HepG2 (cell line): ENCODE data around the gene RMDN2. TPM values are rescaled to one million over a fixed set of nuclear protein-coding genes. Genes with fewer than 3 reads are reported as not detected.

Experiments
- AHDC1 ChIP-seq: sonication (generic); formaldehyde crosslinking; IDR thresholded peaks from 2 replicates; pipeline ENCODE4 v1.5.1; 2020; ENCODE audit warnings: mild to moderate bottlenecking, missing genetic modification reagents, borderline replicate concordance
- BCL6 ChIP-seq: IDR thresholded peaks from 2 replicates; pipeline ENCODE4 v1.6.1; 2016; ENCODE audit warnings: missing genetic modification reagents, missing compliant biosample characterization
- CBFB ChIP-seq: sonication (generic); formaldehyde crosslinking; IDR thresholded peaks from 2 replicates; pipeline ENCODE4 v1.4.0; 2020; ENCODE audit warnings: missing genetic modification reagents
- ESRRA ChIP-seq: sonication (generic); formaldehyde crosslinking; IDR thresholded peaks from 2 replicates; pipeline ENCODE4 v1.5.1; 2020; ENCODE audit warnings: mild to moderate bottlenecking, low read depth, missing genetic modification reagents
- EZH2 ChIP-seq: conservative IDR thresholded peaks from 2 replicates; pipeline ENCODE4 v1.6.1; 2012; ENCODE audit warnings: mild to moderate bottlenecking, low read depth, low read length, moderate library complexity
- FOXP1 ChIP-seq, 2 experiments: fragments of 450-650 bp in 1 of 2; IDR thresholded peaks; 2 replicates each; pipeline ENCODE4 v1.6.1; 2017 to 2018; ENCODE audit warnings: antibody characterized with exemption in 1 of 2
- HBP1 ChIP-seq: IDR thresholded peaks from 2 replicates; pipeline ENCODE4 v1.6.1; 2016; ENCODE audit warnings: low read depth, control low read depth
- HDAC1 ChIP-seq: sonication (generic); formaldehyde crosslinking; IDR thresholded peaks from 2 replicates; pipeline ENCODE4 v1.5.1; 2020; ENCODE audit warnings: mild to moderate bottlenecking, missing genetic modification reagents
- HHEX ChIP-seq: IDR thresholded peaks from 2 replicates; pipeline ENCODE4 v1.6.1; 2016; ENCODE audit warnings: control low read depth
- MXD3 ChIP-seq: IDR thresholded peaks from 2 replicates; pipeline ENCODE4 v1.6.1; 2016; ENCODE audit warnings: mild to moderate bottlenecking, missing biosample characterization, missing genetic modification reagents
- RFX3 ChIP-seq: IDR thresholded peaks from 2 replicates; pipeline ENCODE4 v1.6.1; 2016; ENCODE audit warnings: missing biosample characterization, missing genetic modification reagents
- SNAI1 ChIP-seq: sonication (generic); formaldehyde crosslinking; IDR thresholded peaks from 2 replicates; pipeline ENCODE4 v1.5.0; 2020; ENCODE audit warnings: mild to moderate bottlenecking, missing genetic modification reagents, borderline replicate concordance
- SP5 ChIP-seq: IDR thresholded peaks from 2 replicates; pipeline ENCODE4 v1.6.1; 2016; ENCODE audit warnings: low read depth, borderline replicate concordance
- SRSF1 ChIP-seq: fragments of 200-400 bp; formaldehyde crosslinking; optimal IDR thresholded peaks from 2 replicates; pipeline ENCODE3; 2017; ENCODE audit warnings: mild to moderate bottlenecking, low read depth, low read length, moderate library complexity
- TBX2 ChIP-seq: sonication (generic); formaldehyde crosslinking; IDR thresholded peaks from 2 replicates; pipeline ENCODE4 v1.5.0; 2020; ENCODE audit warnings: missing genetic modification reagents, mild to moderate bottlenecking, borderline replicate concordance
- THYN1 ChIP-seq: sonication (generic); formaldehyde crosslinking; IDR thresholded peaks from 2 replicates; pipeline ENCODE4 v1.8.1; 2023; ENCODE audit warnings: low read depth, mild to moderate bottlenecking, moderate library complexity, missing genetic modification reagents, borderline replicate concordance
- ZNF235 ChIP-seq: sonication (generic); formaldehyde crosslinking; IDR thresholded peaks from 2 replicates; pipeline ENCODE4 v1.8.1; 2023; ENCODE audit warnings: mild to moderate bottlenecking, missing genetic modification reagents, borderline replicate concordance
- ZNF251 ChIP-seq: sonication (generic); formaldehyde crosslinking; IDR thresholded peaks from 2 replicates; pipeline ENCODE4 v1.9.0; 2021; ENCODE audit warnings: mild to moderate bottlenecking, missing genetic modification reagents
- ZNF253 ChIP-seq: sonication (generic); formaldehyde crosslinking; IDR thresholded peaks from 2 replicates; pipeline ENCODE4 v1.8.0; 2022; ENCODE audit warnings: mild to moderate bottlenecking, missing genetic modification reagents, borderline replicate concordance
- ZNF430 ChIP-seq: sonication (generic); formaldehyde crosslinking; IDR thresholded peaks from 2 replicates; pipeline ENCODE4 v1.9.0; 2021; ENCODE audit warnings: mild to moderate bottlenecking, missing genetic modification reagents
- ZNF616 ChIP-seq: sonication (generic); formaldehyde crosslinking; IDR thresholded peaks from 2 replicates; pipeline ENCODE4 v1.5.0; 2020; ENCODE audit warnings: low read depth, mild to moderate bottlenecking, missing genetic modification reagents
- polyA plus RNA-seq, 8 experiments: library from polyadenylated mRNA; depleted of rRNA in 3 of 8; stranded (reverse) in 7 of 8; unstranded in 1 of 8; fragments of >200 nt; fragmentation: Illumina TruSeq in 4 of 8; extraction: Trizol in 4 of 8; gene quantifications; 2 replicates each; pipeline versions ENCODE4 v1.2.1 to v1.2.3, GENCODE V29; 2011 to 2016; ENCODE audit warnings: low read depth in 4 of 8, missing spikeins in 1 of 8, mixed read lengths in 1 of 8; ENCODE audit not compliant: insufficient read depth in 1 of 8
- total RNA-seq, 5 experiments: library from RNA; depleted of rRNA; stranded (reverse); fragments of >200 nt; fragmentation: Illumina TruSeq; extraction: Trizol; gene quantifications; 2 replicates each; pipeline ENCODE4 v1.2.3, GENCODE V29; 2016; ENCODE audit warnings: low read depth in 1 of 5
- TF ChIP-seq, protein P1 (sequence below): sonication (generic); formaldehyde crosslinking; IDR thresholded peaks from 2 replicates; pipeline ENCODE4 v1.5.1; 2020; ENCODE audit warnings: missing genetic modification reagents, mild to moderate bottlenecking, borderline replicate concordance

The RMDN2 gene
- total and polyA plus RNA-seq, 2 of the 13 experiments (the other 11 are each of a cell fraction or from before 2014, with no cell fraction given), result 2.3 to 8.9 TPM

GRCh38 chr2:37919631-37920032 lies 5.5 kb upstream of the RMDN2 start (continued):
- peak; percentile 45; the same call in 1 of the 2 replicates for TF ChIP-seq AHDC1
- TF ChIP-seq ZNF251 (CRISPR knock-in tag), result no peak
- no peak for TF ChIP-seq EZH2
- peak; percentile 55; the same call in 1 of the 2 replicates for TF ChIP-seq HDAC1 (CRISPR knock-in tag)
- TF ChIP-seq ZNF253, result no peak
- TF ChIP-seq TBX2, result 0 out of 2 replicates have a peak, but pooled peaks have one; percentile 24
- no peak for TF ChIP-seq ZNF616 (CRISPR knock-in tag)
- TF ChIP-seq THYN1 (CRISPR knock-in tag), result no peak
- 0 out of 2 replicates have a peak, but pooled peaks have one; percentile 51 for TF ChIP-seq HBP1 (CRISPR knock-in tag)
- 0 out of 2 replicates have a peak, but pooled peaks have one; percentile 15 for TF ChIP-seq HHEX (CRISPR knock-in tag)
- TF ChIP-seq SP5 (CRISPR knock-in tag), result peak; percentile 95
- TF ChIP-seq SRSF1, result no peak
- TF ChIP-seq SNAI1 (CRISPR knock-in tag), result no peak
- 0 out of 2 replicates have a peak, but pooled peaks have one; percentile 30 for TF ChIP-seq ESRRA (CRISPR knock-in tag)
- TF ChIP-seq ZNF235, result no peak
- TF ChIP-seq CBFB (CRISPR knock-in tag), result 0 out of 2 replicates have a peak, but pooled peaks have one; percentile 15
- TF ChIP-seq, protein P1, sequence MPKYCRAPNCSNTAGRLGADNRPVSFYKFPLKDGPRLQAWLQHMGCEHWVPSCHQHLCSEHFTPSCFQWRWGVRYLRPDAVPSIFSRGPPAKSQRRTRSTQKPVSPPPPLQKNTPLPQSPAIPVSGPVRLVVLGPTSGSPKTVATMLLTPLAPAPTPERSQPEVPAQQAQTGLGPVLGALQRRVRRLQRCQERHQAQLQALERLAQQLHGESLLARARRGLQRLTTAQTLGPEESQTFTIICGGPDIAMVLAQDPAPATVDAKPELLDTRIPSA (CRISPR knock-in tag), result no peak
- TF ChIP-seq ZNF430, result 0 out of 2 replicates have a peak, but pooled peaks have one; percentile 13
- TF ChIP-seq FOXP1 (IDR thresholded peaks at IDR 0.05), result no peak
- peak; percentile 50; the same call in 1 of the 2 replicates for TF ChIP-seq FOXP1 (CRISPR knock-in tag; IDR thresholded peaks at IDR 0.05)
- TF ChIP-seq RFX3 (CRISPR knock-in tag), result peak; percentile 48; the same call in 1 of the 2 replicates
- TF ChIP-seq BCL6 (CRISPR knock-in tag), result peak; percentile 81
- no peak for TF ChIP-seq MXD3 (CRISPR knock-in tag)
